Measurements from ENCODE around the gene HELB.

HELB gene

DNA sequence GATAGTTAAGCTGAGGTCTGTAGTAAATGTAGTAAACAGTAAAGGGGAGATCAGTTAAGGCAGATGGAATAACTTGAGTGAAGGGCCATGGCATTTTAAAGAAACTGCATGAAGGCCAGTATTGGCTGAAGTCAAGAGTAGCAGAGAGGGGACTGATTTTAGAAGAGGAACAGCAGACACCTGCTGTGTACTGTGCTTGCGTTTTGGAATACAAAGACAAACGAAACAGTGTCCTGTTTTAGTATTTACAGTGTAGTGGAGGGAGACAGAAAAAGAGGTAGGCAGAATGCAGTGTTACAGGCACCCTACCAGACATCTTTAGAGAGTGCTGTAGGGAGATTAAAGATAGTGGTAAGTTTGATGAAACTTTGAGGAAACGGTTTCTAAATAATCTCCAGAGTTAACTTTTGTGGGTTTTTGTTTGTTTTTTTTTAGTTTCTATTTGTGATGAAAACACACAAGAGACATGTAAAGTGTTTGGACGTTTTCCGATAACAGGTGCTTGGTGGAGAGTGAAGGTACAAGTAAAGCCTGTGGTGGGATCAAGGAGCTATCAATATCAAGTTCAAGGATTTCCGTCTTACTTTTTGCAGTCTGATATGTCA is 2.1 kb downstream of the HELB start:
- peak; percentile 20 for DNase-seq

DNA sequence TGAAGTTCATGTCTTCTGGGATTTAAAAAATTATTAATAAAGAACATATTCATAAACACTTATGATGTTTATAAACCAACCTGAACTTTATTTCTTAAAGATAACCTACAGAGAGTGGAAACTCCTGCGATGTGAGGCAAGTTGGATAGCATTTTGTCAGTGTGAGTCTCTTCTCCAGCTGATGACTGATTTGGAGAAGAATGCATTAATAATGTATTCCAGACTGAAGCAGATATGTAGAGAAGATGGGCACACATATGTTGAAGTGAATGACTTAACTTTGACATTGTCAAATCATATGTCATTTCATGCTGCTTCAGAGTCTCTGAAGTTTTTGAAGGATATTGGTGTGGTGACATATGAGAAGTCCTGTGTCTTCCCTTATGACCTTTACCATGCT is 7.3 kb downstream of the HELB start:
- DNase-seq, result no peak

DNA sequence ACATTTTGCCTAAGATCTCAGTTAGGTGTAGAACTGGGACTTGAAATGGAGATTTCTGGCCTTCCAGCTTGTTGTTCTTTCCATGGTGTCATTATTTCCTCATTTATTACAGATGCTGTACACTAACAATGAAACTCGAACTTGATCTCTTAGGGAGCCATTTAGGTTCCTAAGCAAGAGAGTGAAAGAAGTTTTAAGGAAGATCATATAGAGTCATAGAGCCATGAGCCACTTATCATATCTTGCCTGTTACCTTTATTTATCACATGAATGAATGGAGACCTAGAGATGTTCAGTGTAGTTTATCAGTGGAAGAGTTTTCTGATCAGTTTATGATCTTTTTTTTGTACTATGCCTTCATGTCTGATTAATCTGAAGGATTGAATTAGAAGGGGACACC is 9.9 kb downstream of the HELB start:
- DNase-seq, result no peak

DNA sequence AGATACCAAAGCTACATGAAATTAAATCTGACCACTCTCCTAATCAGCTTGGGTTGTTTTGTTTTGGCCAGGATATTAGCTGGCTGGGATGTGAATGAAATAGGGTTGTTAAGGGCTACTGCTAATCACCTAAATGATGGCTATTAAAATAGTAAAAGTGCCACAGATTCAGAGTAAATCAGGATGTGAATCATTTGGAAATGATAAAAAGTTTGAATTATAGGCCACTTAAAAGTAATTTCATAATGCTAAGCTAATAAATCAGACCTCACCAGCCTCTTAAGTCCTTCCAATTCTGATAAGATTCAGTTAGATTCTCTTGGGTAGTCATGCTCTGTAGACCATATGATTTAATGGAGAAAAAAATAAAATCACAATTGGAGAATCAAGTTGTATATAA is 12.0 kb downstream of the HELB start:
- DNase-seq, result no peak

DNA sequence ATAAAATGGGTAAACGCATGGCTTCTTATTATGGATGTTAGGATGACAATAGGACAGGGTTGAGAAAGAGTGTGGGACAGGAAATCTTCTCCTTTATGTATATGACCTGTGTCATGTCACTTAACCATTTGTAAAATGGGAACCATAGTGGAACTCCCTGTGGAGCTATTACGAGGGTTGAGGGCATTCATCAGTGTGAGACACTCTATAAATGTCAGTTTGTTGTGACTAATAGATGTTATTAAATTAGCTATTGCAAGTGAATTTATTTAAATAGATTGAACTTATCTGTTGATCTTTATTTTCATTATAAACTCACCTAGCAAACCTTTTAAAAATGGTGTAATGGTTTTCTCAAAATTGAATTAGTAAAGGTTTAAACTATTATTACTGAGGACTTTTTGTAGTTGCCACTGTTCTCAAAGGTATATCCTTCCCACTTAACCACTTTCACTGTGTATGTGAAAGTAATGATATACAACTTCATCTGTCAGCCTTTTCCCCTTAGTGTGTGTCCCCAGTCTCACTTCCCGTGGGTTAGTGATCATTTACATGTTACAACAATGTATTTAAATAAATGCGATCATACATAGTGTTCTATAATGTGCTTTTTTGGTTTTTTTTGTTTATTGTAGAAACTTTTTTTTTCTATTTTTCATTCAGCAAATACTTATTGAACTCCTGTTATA is 17.1 kb downstream of the HELB start:
- DNase-seq, result no peak

DNA sequence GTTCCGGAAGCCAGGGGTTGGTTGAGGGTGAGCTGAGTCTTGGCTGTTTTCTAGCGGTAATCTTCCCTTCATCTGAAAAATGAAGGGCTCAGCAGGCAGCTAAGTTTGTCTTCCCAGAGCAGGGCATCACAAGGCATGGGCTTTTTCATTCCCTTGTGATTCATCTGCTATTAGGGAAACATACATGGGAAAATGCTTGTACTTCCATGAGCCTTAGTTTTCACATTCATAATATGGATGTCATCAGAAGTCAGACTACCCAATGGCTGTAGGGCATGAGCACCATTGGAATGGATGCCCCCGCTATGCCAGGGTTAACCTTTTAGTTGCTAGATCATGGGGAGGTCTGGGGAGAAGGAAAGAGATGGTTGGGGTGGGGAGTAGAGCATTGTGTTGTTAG is 18.7 kb downstream of the HELB start:
- no peak for DNase-seq

DNA sequence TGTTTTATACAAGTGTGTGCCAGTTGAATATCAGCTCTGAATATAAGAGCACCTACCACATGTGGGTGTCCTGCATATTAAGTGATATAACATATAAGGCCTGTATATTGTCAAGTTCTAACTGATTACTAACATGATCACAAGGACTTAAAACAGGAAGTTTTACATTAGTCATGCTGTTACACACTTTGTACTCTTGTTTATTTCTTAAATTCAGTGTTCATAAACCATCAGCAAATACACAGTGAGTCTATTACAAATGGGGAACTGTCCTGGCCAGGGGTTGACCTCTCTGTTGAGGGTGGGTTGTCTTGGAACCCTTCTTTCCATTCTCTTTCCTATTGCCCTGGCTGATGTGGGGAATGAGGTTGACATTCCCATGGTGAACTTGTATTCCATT is 19.1 kb downstream of the HELB start:
- DNase-seq, result no peak

DNA sequence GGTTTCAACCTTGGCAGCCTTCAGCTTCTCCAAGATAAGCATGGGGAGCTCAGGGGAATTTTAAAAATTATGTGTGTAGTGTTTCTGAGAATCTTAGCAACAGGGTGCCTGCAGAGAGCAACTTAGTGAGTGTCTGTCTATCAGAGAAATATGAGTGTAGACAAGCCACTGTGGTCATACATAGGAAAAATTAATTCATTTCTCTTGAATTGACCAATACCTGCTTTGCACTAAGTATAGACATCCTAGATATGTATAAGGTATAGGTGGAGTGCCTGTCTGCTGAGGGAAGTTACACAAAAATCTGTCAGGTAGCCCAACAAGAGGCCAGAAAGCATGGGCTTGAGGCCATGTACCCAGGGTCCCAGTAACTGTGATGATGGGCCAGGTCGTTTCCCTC is 20.7 kb downstream of the HELB start:
- no peak for DNase-seq

DNA sequence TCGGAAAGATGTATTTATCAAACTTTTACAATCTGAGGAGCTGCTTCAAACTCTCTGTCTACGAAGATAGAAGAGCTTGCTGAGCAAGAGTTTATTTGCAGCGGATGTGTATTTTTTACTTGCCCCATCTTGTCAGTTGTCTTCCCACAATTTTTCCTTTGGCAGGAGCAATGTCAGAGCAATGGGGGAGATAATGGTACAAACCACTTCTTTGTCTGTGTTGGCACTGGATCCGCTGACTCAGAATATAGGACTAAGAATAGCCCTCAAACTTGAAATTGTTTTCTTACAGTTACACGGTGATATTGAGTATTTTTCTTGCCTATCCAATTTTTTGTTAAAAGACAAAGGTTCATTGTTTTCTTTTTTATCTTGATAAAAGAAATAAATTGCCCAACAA is 27.6 kb downstream of the HELB start:
- no peak for DNase-seq

DNA sequence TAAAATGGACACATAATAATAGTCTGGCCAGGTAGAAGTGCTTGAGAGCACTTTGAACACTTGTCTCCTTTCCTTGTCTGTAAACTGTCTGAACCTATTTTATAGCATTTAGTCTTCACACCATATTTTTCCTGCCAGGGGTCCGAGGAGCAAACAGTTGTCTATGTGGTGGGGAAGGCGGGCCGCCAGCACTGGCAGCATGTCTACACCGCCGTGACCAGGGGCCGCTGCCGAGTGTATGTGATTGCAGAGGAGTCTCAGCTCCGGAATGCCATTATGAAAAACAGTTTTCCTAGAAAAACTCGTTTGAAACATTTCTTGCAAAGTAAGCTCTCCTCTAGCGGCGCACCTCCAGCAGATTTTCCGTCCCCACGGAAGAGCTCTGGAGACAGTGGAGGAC is 28.7 kb downstream of the HELB start:
- DNase-seq, result no peak

DNA sequence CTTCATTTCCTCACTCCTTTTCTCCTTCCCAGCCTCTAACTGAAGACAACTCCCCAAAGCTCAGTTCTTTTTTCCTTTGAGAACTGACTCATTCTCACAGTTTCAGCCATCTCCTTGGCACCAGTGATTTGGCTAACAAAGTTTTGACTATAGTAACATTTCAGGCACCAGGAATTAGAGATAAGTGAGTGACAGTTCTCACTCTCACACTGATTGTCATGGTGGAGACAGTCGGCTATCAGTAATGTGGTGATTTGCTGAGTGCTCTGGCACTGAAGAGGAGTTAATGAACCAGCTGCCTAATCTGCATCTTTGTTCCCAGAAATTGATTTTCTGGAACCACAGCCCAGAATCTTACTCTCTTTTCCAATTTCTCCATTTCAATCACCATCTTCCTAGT is 29.5 kb downstream of the HELB start:
- no peak for DNase-seq

DNA sequence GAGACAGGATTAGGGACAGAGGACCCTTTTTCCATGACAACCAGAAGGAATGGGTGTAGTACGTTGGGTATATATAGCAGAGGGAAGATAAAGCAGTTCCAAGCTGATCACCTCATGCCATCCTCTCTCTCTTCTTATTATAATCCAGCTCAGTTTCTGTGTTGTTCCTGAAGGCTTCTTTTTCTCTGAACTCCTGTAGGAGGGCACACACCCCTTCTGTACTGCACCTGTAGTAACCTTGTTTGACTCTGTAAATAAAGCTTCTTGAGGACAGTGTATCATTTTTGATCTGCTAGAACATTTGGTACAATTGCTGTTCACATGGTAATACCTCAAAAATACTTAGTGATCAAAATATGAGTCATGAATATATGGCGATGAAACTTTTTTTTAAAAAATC is 33.5 kb downstream of the HELB start:
- DNase-seq, result no peak

DNA sequence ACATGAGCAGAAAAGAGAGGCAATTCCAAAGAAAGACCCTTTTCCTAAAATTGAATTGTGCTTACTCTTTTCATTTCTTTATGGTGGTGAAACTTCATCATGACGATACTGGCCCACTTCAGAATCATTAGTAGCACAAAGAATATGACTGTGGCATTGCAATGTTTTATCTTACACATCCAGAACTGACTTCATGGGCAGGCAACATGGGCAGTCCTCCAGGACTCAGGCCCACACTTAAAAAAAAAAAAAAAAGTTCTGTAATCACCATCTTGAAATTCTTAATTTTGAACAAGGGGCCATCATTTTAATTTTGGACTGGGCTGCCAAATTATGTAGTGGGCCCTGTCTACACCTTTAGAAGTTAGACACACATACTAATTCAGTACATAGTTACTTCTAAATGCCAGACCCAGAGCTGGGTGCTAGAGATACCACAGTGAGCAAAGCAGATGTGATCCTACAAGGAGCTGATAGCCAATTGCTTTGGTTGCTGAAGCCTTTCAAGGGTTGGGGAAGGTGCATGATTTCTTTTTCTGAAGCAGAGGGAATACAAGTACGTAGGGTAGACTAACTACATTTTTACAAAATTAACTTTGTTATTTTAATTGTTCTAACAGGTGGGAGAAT is 35.2 kb downstream of the HELB start:
- DNase-seq, result no peak

DNA sequence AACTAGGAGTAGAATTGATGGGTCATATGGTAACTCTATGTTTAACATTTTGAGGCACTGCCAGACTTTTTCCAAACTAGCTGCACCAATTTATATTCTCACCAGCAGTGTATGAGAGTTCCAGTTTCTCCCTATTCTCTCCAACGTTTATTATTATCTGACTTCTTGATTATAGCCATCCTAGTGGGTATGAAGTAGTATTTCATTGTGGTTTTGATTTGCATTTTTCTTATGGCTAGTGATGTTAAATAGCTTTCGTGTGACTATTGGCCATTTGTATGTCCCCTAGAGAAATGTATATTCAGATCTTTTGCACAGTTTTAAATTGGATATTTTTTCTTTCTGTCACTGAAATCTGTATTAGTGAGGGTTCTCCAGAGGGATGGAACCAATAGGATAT is 37.8 kb downstream of the HELB start:
- no peak for DNase-seq

DNA sequence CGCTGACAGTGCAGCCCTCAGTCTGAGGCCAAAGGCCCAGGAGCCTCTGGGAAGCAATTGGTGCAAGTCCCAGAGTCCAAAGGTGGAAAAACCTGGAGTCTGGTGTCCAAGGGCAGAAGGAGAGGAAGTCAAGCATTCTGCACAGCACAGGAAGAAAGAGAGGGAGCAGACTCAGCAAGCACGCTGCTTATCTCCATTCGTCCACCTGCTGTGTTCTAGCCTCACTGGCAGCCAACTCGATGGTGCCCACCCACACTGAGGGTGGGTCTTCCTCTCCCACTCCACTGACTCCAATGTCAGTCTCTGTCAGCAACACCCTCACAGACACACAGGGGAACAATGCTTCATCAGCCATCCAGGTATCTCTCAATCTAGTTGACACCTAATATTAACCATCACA is 38.8 kb downstream of the HELB start:
- DNase-seq, result no peak

DNA sequence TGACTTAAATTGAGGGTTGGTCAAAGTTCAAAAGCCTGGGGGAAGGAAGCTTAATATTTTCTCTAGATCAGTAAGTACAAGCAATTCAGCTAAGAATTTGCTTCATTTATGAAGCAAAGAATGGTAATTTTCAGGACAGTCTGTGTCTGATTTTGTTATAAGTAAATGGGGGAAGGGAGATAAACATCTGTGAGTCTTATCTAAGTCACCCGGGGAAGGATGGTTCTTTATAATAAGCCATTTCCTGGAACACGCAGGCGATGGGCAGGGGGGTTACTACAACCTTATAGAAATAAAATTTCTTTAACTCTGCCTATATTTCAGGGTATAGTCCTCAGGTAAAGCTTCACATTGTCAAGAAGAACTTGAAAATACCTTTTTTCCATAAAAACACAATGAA is 42.9 kb downstream of the HELB start:
- no peak for DNase-seq

DNA sequence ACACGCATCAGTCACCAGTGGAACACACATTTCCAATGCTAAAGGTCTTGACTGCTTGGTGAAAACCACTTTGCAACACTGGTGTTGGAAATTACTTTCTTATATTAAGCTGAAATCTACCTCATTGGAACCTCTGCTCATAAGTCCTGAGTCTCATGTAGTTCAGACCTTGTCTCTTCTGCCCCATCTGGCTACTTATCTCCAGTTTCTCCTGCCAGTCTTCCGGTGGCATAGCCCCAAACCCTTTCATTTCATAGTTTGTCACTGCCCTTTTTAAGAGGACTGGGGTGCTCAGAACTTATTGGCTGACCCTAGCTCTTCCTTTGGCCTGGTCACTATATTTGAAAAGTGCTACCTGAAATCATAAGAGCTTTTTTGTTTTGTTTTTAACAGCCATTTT is 43.7 kb downstream of the HELB start:
- no peak for DNase-seq

DNA sequence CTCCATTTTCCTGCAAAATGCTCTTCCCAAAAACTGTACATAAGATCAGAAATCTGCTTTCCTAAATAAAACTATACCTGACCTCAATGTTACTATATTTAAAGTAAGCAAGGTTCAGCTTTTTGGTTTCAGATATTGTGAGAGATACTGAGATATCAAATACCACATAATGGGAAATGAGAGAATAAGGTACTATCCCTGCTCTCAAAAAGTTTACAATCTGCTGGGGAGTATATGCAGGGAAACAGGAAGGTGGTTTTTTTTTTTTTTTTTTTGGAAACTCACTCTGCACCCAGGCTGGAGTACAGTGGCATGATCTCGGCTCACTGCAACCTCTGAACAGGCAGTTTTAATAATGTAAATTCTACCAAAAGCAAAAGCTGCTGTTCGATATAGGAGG is 49.0 kb downstream of the HELB start:
- no peak for DNase-seq

DNA sequence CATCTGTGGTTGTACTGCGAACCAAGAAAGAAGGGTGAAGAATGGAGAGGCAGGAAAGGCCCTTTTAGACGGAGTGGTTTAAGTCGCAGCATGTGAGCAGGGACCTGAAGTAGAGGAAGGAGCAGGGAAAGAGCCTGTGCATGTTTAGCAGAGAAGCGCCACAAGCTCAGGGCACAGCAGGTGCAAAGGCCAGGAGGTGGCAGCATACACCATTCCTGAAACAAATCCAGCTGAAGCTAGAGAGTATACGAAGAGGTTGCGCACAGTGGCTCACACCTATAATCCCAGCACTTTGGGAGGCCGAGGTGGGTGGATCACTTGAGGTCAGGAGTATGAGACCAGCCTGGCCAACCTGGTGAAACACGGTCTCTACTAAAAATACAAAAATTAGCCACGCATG is 49.9 kb downstream of the HELB start:
- DNase-seq, result no peak

DNA sequence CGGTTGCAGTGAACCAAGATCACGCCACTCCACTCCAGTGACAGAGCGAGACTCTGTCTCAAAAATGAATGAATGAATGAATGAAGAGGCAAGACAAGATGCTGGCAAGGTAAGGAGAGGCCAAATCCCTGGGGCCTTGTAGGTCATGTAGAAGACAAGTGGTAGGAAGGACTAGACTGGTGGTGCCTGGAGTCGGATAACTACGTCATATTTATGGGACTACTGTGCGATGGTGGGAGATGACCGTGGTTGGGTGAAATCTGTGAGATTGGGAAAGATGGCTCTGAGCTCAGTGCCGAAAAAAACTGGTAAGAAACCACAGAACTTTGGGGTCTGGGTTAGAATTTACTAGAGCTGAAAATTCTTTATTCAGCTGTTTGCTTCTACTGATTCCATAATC is 50.6 kb downstream of the HELB start:
- no peak for DNase-seq

DNA sequence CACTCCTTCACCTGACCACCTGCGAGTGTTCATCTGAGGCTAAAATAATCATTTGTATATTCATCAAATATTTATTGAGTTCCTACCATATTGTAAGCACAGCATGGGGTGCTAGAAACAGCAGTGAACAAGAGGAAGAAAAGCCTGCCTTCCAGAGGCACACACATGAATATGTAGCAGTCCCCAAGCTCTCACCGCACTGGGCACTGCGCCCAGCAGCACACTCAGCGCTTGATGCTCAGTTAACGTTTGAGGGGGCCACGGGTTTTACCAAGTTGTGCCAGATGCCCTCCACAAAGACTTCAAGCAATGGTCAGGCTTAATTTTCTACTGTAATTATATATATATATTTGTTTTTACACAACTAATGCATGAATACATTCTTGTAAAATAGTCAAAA is 52.0 kb downstream of the HELB start:
- no peak for DNase-seq

DNA sequence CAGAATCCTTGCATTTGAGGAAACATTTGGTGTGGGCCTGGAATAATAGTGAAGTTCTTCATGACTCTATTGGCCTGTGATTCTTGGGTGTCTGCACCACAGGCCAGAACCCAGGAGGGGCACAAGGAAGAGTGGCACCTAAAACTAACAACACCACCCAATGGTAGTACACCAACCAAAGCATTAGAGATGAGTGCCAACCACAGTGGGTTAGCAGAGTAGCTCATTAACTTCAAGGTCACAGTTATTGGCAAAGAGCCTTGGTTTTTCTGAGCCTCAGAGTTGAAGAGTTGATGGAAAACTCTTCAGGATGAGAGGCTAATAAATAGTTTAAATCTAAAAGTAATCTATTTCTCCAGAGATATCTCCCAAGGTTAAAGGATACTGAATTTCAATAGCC is 57.0 kb downstream of the HELB start:
- no peak for DNase-seq

DNA sequence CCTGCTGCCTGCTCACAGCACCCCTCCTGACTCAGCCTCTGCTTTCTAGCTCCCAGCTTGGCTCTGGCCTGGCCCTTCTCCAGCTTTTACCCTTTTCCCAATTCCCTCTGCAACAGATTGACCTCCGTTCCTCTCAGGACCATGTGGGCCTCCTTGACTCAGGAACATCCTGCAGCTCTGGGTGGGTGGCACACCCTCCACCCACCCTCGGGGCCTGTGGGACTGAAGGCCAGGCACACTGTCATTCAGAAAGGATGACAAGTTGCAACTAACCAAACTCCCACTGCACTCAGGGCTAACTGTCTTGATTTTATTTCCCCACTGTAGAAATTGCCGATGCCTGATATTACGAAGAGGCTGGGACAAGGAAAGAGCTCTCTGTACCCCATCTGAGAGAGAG is 59.4 kb downstream of the HELB start:
- no peak for DNase-seq

DNA sequence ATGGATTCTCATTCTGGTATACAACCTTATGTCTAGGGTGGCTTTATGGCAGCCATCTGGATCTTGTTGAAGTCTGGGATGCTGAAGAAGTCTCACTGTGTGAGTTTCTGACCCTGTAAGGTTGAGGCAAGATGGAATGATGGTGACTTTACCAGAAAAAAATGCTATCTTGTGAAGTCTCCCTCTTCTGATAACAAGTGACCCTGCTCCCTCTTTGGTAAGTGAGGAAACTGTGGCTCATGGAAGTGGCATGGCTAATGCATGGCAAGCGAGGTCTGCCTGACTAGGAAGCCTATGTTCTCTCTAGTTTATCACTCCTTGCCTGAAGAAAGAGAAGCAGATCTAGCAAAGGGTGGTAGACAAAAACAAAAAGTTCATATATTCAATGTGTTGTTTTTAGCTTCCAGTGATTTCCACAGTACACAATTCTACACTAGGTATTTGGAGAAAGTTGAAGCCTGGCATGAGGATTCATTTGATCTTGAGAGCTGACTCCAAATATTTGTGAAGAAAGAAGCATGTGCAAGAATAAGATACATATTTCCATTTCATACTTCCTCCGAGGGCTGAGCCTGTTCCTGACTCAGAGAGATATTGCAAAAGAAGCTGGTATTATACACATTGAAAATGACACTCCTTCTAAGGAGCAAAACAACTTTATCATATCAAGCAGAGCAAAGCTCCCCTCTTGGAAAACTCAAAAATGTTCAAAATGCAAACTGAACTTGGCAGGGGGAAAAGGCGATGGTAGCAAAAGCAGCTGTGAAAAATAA is 63.6 kb downstream of the HELB start:
- no peak for DNase-seq
